ENCODE measurements around the gene OTUD5.

DNA sequence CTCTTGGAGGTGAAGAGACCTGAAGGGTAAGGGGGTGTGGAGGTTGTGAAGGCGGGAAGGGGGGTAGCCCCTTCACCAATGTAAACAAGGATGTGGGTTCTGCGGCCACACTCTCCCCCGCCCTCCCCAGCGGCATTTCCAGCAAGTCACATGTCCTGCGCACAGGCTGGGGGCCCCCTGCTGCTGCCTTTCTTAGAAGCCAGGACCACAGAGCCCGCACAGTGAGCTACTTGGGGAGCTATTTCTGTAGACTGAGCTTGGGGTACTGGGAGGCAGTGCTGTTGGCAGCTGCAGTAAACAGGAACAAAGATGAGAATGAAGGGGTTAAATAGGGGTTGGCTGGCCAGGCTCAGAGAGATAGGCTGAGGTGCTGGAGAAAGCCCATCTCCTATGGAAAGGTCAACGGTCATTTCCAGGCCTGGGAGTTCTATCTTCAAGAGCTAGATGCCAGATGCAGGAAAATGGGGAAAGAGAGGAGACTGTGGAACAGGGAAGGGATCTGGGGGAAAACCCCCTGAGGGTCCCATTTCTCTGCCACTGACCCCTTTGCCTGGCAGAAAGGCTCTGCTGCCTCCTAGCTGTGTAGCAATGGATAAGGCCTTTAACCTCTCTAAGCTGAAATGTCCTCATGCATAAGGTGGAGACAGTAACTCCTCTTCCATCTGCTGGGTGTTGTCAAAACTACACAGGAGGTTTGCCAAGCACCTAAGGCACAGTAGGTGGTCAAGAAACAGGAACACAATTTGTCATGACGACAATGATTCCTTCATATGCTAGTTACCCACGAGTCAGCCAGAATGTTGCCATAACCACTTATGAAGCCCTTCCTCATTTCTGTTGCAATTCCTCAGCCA, 20.1 kb downstream of the OTUD5 start:
- TF ChIP-seq, protein P1, sequence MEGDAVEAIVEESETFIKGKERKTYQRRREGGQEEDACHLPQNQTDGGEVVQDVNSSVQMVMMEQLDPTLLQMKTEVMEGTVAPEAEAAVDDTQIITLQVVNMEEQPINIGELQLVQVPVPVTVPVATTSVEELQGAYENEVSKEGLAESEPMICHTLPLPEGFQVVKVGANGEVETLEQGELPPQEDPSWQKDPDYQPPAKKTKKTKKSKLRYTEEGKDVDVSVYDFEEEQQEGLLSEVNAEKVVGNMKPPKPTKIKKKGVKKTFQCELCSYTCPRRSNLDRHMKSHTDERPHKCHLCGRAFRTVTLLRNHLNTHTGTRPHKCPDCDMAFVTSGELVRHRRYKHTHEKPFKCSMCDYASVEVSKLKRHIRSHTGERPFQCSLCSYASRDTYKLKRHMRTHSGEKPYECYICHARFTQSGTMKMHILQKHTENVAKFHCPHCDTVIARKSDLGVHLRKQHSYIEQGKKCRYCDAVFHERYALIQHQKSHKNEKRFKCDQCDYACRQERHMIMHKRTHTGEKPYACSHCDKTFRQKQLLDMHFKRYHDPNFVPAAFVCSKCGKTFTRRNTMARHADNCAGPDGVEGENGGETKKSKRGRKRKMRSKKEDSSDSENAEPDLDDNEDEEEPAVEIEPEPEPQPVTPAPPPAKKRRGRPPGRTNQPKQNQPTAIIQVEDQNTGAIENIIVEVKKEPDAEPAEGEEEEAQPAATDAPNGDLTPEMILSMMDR (IDR thresholded peaks at IDR 0.05): no peak
- TF ChIP-seq POLR2AphosphoS5 (IDR thresholded peaks at IDR 0.05; ENCODE audit: insufficient read depth in 1 of 2, low read depth in 1 of 2): peak in 1 of 2 donors; percentile 57
